Osteoblast (primary cell): ENCODE results near the gene PRPH. TPM values are rescaled to one million over a fixed set of nuclear protein-coding genes. Genes with fewer than 3 reads are reported as not detected.

Experiments
- DNase-seq: peaks from one replicate; pipeline ENCODE4 v3.0.0; 2011; ENCODE audit warnings: low spot score, mixed read lengths; ENCODE audit not compliant: insufficient read length; ENCODE audit errors: missing footprints
- H2AFZ ChIP-seq: 2 replicates; pipeline ENCODE4 v1.6.0; 2011; ENCODE audit warnings: mild to moderate bottlenecking, low read length
- H3K27ac ChIP-seq: 2 replicates; pipeline ENCODE4 v1.5.1; 2011; ENCODE audit warnings: mild to moderate bottlenecking, low read depth, low read length, moderate library complexity
- H3K27me3 ChIP-seq: 2 replicates; pipeline ENCODE4 v1.6.0; 2012; ENCODE audit warnings: mild to moderate bottlenecking, control low read depth, inconsistent platforms, low read length, moderate library complexity; ENCODE audit not compliant: insufficient read depth
- H3K36me3 ChIP-seq: 2 replicates; pipeline ENCODE4 v1.5.1; 2011; ENCODE audit warnings: mild to moderate bottlenecking, low read length, control low read depth, moderate library complexity; ENCODE audit not compliant: insufficient read depth
- H3K4me1 ChIP-seq: 2 replicates; pipeline ENCODE4 v1.5.1; 2011; ENCODE audit warnings: mild to moderate bottlenecking, low read length, control low read depth, moderate library complexity; ENCODE audit not compliant: insufficient read depth
- H3K4me2 ChIP-seq: 2 replicates; pipeline ENCODE4 v1.6.0; 2011; ENCODE audit warnings: mild to moderate bottlenecking, low read length; ENCODE audit not compliant: insufficient read depth
- H3K4me3 ChIP-seq: fragments of 200-600 bp; sonication (generic); 3 replicates; pipeline ENCODE4 v1.5.1; 2012; ENCODE audit warnings: mild to moderate bottlenecking, low read length, inconsistent platforms; ENCODE audit not compliant: insufficient read depth
- H3K79me2 ChIP-seq: 2 replicates; pipeline ENCODE4 v1.6.0; 2012; ENCODE audit warnings: mild to moderate bottlenecking, low read length, control low read depth, inconsistent platforms; ENCODE audit not compliant: insufficient read depth
- H3K9me3 ChIP-seq: 2 replicates; pipeline ENCODE4 v1.5.1; 2011; ENCODE audit warnings: low read depth, low read length, control low read depth
- H4K20me1 ChIP-seq: 2 replicates; pipeline ENCODE4 v1.6.0; 2012; ENCODE audit warnings: mild to moderate bottlenecking, low read length, control low read depth; ENCODE audit not compliant: insufficient read depth
- CTCF ChIP-seq: IDR thresholded peaks from 2 replicates; pipeline ENCODE4 v1.5.1; 2011; ENCODE audit warnings: mild to moderate bottlenecking, low read depth, low read length, moderate library complexity; ENCODE audit errors: extremely low read depth
- total RNA-seq: library from RNA; depleted of rRNA; stranded (reverse); fragments of >200 nt; gene quantifications from 2 replicates; pipeline ENCODE4 v1.2.3, GENCODE V29; 2012

PRPH gene
- total RNA-seq, 1 donor, result under 0.01 TPM

GRCh38 chr12:49273726-49274395 is 21.1 kb upstream of the PRPH start:
- DNase-seq, result no peak
- Histone ChIP-seq H3K9me3 (no peaks in the 10 kb centered on the region), H2AFZ (no peak overlapping the region), H3K27me3 (no peaks in the 10 kb centered on the region), H3K4me3 (no peak overlapping the region), H3K79me2 (peaks cover 26% of the 10 kb centered on the region), H4K20me1 (peaks cover 50% of the 10 kb centered on the region), H3K4me1 (peaks cover 15% of the 10 kb centered on the region), H3K27ac (no peak overlapping the region), H3K36me3 (peaks cover 46% of the 10 kb centered on the region), H3K4me2 (no peak overlapping the region)
- TF ChIP-seq CTCF, result no peak

- no peaks in the 10 kb centered on the region for H3K9me3 ChIP-seq
- no peak overlapping the region for H3K4me3 ChIP-seq
- no peaks in the 10 kb centered on the region for H3K27me3 ChIP-seq
- peaks cover 20% of the 10 kb centered on the region for H3K79me2 ChIP-seq
- H3K4me2 ChIP-seq, result no peak overlapping the region
- no peak for TF ChIP-seq CTCF
- H3K4me1 ChIP-seq, result peaks cover 8% of the 10 kb centered on the region
- H3K27ac ChIP-seq, result no peak overlapping the region
- no peak for DNase-seq
- peaks cover 44% of the 10 kb centered on the region for H4K20me1 ChIP-seq
- H3K36me3 ChIP-seq, result peaks cover 41% of the 10 kb centered on the region
- no peak overlapping the region for H2AFZ ChIP-seq
Observed at GRCh38 chr12:49274396-49275069, 20.4 kb upstream of the PRPH start.

GRCh38 chr12:49276304-49277290 is 18.4 kb upstream of the PRPH start:
- no peak overlapping the region for H3K27ac ChIP-seq
- DNase-seq, result no peak
- H3K4me2 ChIP-seq, result no peak overlapping the region
- no peaks in the 10 kb centered on the region for H3K9me3 ChIP-seq
- H3K79me2 ChIP-seq, result peaks cover 1% of the 10 kb centered on the region
- H3K4me3 ChIP-seq, result no peak overlapping the region
- H2AFZ ChIP-seq, result no peak overlapping the region
- H4K20me1 ChIP-seq, result peaks cover 25% of the 10 kb centered on the region
- H3K36me3 ChIP-seq, result peaks cover 21% of the 10 kb centered on the region
- no peak for TF ChIP-seq CTCF
- H3K27me3 ChIP-seq, result no peaks in the 10 kb centered on the region
- no peaks in the 10 kb centered on the region for H3K4me1 ChIP-seq
